ENCODE data around the gene ATP2C1. TPM values are rescaled to one million over a fixed set of nuclear protein-coding genes. Genes with fewer than 3 reads are reported as not detected.

Gene ATP2C1
- total and polyA plus RNA-seq, 2 experiments from 2014 or later = 28.1 to 75.7 TPM

GRCh38 chr3:130907500-130907899 lies 13.6 kb downstream of the ATP2C1 start (continued):
- TF ChIP-seq ZNF462 (CRISPR knock-in tag; IDR thresholded peaks at IDR 0.05) (no peak), EZH2phosphoT487 (IDR thresholded peaks at IDR 0.05; ENCODE audit: unreplicated experiment) (no peak), STAT1 (IDR thresholded peaks at IDR 0.05; ENCODE audit: unreplicated experiment) (no peak), ZNF331 (CRISPR knock-in tag; IDR thresholded peaks at IDR 0.05; ENCODE audit: low read depth) (no peak), JUNB (IDR thresholded peaks at IDR 0.05; ENCODE audit: unreplicated experiment) (no peak), CREB1 (CRISPR knock-in tag; IDR thresholded peaks at IDR 0.05; ENCODE audit: low read depth) (no peak)
- TF ChIP-seq, protein P1, sequence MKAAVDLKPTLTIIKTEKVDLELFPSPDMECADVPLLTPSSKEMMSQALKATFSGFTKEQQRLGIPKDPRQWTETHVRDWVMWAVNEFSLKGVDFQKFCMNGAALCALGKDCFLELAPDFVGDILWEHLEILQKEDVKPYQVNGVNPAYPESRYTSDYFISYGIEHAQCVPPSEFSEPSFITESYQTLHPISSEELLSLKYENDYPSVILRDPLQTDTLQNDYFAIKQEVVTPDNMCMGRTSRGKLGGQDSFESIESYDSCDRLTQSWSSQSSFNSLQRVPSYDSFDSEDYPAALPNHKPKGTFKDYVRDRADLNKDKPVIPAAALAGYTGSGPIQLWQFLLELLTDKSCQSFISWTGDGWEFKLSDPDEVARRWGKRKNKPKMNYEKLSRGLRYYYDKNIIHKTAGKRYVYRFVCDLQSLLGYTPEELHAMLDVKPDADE (IDR thresholded peaks at IDR 0.05) = no peak

GRCh38 chr3:130907966-130908365 lies 14.1 kb downstream of the ATP2C1 start:
- H3K27ac ChIP-seq (ENCODE audit: low read depth) = no peak overlapping the region
- H3F3A ChIP-seq (replicated peaks; ENCODE audit: low read depth) = no peaks in the 10 kb centered on the region
- no peak overlapping the region for H2AFZ ChIP-seq
- ATAC-seq = no peak
- no peak overlapping the region for H3K4me3 ChIP-seq
- Mint-ChIP-seq H3K36me3 (ENCODE audit: low read depth) (peaks cover 4% of the 10 kb centered on the region; the same call in 2 of the 3 replicates), H3K27ac (no peak overlapping the region), H3K4me1 (no peaks in the 10 kb centered on the region; the same call in 2 of the 3 replicates), H3K4me3 (no peak overlapping the region), H3K9me3 (peaks cover 3% of the 10 kb centered on the region; the same call in 2 of the 3 replicates), H3K27me3 (ENCODE audit: insufficient read depth, low read depth, poor library complexity) (no peaks in the 10 kb centered on the region)
- no peak for DNase-seq (ENCODE audit: low spot score)
- no peaks in the 10 kb centered on the region for H3K27me3 ChIP-seq (ENCODE audit: insufficient read depth)
- no peaks in the 10 kb centered on the region for H3K9me2 ChIP-seq (ENCODE audit: insufficient read depth)
- no peak overlapping the region for H3K4me2 ChIP-seq
- no peaks in the 10 kb centered on the region for H3K36me3 ChIP-seq (ENCODE audit: insufficient read depth)
- H4K20me1 ChIP-seq (replicated peaks; ENCODE audit: insufficient read depth) = peaks cover 21% of the 10 kb centered on the region; the same call in 1 of the 2 replicates
- H3K4me1 ChIP-seq (ENCODE audit: insufficient read depth) = 0 out of 2 replicates have a peak, but pooled peaks cover under 1% of the 10 kb centered on the region
- H3K79me2 ChIP-seq (replicated peaks; ENCODE audit: insufficient read depth) = peaks cover 81% of the 10 kb centered on the region
- TF ChIP-seq, protein P1 (IDR thresholded peaks at IDR 0.05) = no peak
- TF ChIP-seq ZNF331 (CRISPR knock-in tag; IDR thresholded peaks at IDR 0.05; ENCODE audit: low read depth) (no peak), POLR2AphosphoS5 (IDR thresholded peaks at IDR 0.05; ENCODE audit: low read depth) (no peak), CREB1 (CRISPR knock-in tag; IDR thresholded peaks at IDR 0.05; ENCODE audit: low read depth) (no peak), EZH2phosphoT487 (IDR thresholded peaks at IDR 0.05; ENCODE audit: unreplicated experiment) (no peak), JUNB (IDR thresholded peaks at IDR 0.05; ENCODE audit: unreplicated experiment) (no peak), NANOG (IDR thresholded peaks at IDR 0.05; ENCODE audit: borderline replicate concordance) (no peak), STAT1 (IDR thresholded peaks at IDR 0.05; ENCODE audit: unreplicated experiment) (no peak)
- TF ChIP-seq, protein P2, sequence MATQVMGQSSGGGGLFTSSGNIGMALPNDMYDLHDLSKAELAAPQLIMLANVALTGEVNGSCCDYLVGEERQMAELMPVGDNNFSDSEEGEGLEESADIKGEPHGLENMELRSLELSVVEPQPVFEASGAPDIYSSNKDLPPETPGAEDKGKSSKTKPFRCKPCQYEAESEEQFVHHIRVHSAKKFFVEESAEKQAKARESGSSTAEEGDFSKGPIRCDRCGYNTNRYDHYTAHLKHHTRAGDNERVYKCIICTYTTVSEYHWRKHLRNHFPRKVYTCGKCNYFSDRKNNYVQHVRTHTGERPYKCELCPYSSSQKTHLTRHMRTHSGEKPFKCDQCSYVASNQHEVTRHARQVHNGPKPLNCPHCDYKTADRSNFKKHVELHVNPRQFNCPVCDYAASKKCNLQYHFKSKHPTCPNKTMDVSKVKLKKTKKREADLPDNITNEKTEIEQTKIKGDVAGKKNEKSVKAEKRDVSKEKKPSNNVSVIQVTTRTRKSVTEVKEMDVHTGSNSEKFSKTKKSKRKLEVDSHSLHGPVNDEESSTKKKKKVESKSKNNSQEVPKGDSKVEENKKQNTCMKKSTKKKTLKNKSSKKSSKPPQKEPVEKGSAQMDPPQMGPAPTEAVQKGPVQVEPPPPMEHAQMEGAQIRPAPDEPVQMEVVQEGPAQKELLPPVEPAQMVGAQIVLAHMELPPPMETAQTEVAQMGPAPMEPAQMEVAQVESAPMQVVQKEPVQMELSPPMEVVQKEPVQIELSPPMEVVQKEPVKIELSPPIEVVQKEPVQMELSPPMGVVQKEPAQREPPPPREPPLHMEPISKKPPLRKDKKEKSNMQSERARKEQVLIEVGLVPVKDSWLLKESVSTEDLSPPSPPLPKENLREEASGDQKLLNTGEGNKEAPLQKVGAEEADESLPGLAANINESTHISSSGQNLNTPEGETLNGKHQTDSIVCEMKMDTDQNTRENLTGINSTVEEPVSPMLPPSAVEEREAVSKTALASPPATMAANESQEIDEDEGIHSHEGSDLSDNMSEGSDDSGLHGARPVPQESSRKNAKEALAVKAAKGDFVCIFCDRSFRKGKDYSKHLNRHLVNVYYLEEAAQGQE (IDR thresholded peaks at IDR 0.05; ENCODE audit: unreplicated experiment) = no peak

Measured in GM23338 (cell line).